GM21786 (cell line): Measurements from ENCODE around the gene KRTAP10-9.
"Not testable (repeated sequence)": the region's sequence is repeated elsewhere in the genome, so short reads cannot be mapped to it uniquely, and the experiment has no call there.

Experiments
- ATAC-seq: cut with Tn5 transposase; IDR thresholded peaks from one replicate; pipeline ENCODE4 v1.9.1; 2021; ENCODE audit not compliant: unreplicated experiment

KRTAP10-9 gene

DNA sequence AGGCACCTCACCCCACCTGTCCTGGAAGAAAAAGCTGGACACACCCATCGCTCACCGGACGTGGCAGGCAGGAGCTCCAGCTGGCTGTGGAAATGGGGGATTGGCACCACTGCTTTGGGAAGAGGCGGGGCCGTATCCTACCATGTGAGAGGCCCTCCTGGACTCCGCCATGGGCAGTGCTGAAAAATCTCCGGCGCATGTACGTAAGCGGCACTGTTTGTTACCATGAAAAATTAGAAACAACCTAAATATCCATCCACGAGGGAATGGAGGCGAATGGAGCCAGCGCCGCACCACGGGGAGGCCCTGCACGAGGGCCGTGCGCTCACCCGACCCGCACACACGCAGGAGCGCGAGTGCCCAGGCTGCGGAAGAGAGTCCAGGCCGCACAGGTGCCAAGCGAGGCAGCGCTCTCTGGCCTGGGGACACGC lies 11.9 kb upstream of the KRTAP10-9 start:
- no peak for ATAC-seq

DNA sequence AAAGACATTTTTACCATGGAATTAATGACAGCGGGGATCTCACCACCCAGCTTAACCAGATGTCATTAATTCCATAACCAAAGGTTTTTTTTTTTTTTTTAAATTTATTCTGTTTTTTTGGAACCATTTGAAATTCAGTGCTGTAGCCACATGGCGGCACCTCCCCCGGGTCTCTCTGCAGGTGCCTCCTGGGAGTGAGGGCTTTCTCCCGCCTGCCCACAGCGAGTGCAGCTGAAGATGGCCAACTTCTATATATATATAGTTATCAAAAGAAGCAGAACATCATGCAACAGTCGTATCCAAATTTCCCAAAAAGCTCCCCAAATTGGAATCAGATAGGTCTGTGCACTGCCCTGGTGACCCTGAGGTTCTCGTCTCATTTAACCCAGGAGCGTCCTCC lies 11.4 kb upstream of the KRTAP10-9 start:
- ATAC-seq: no peak

- ATAC-seq: no peak
Observed at GRCh38 chr21:44615911-44616590, 10.8 kb upstream of the KRTAP10-9 start.

- ATAC-seq: no peak
Observed at GRCh38 chr21:44616591-44616926, 10.3 kb upstream of the KRTAP10-9 start.

DNA sequence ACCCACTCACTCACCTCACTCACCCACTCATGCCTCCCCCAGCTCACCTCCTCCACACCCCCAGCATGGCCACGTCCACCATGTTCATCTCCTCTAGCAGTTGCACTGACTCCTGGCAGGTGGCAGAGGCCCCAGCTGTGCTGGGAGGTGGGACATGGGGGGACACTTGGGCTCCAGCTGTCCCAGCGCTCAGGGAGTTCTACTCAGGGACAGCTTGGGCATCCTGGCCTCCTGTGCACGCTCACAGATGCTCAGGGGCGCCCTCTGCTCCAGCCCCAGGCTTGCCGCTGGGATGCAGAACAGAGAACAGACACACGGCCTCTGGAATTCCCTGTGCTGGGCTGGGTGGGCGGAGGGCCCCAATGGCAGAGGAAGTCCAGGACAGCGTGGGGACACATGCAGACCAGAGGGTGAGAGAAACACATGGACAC lies 9.8 kb upstream of the KRTAP10-9 start:
- ATAC-seq: no peak

GRCh38 chr21:44618504-44618903 lies 8.4 kb upstream of the KRTAP10-9 start:
- no peak for ATAC-seq

- ATAC-seq: no peak
Observed at GRCh38 chr21:44618909-44619308, 8.0 kb upstream of the KRTAP10-9 start.

- ATAC-seq: no peak
Observed at GRCh38 chr21:44619886-44620285, 7.0 kb upstream of the KRTAP10-9 start.

DNA sequence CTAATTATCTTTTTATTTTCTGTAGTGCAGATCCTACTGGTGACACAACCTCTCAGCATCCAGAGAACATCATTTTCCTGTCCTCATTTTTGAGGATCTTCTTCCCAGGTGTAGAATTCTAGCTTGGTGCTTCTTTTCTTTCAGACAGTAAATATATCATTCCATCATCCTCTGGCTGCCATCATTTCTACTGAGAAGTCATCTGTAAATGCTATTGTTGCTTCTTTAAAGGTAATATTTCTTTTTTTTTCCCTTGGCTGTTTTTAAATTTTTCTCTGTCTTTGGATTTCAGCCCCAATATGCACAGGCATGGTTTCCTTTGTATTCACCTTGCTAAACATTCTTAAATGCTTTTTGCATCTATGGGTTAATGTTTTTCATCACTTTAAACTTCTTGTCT lies 3.3 kb upstream of the KRTAP10-9 start:
- ATAC-seq: no peak

DNA sequence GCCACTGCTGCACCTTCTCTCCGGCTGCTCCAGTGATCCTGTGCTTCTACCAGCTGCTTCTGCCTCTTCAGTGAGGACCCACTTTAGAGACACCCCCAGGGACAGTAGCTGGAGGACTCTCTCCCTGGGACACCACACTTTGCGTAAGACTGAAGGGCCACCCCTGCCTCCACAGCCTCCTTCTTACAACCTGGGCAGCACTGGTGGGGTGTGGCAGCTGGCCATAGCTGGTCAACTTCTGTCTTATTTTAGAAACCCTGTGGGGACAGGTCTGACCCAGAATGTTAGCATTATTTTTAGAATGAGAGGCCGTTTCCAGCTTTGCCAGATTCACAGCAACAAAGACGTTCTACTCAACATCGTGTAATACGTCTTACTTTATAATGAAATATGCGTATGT lies 1.1 kb upstream of the KRTAP10-9 start:
- no peak for ATAC-seq

DNA sequence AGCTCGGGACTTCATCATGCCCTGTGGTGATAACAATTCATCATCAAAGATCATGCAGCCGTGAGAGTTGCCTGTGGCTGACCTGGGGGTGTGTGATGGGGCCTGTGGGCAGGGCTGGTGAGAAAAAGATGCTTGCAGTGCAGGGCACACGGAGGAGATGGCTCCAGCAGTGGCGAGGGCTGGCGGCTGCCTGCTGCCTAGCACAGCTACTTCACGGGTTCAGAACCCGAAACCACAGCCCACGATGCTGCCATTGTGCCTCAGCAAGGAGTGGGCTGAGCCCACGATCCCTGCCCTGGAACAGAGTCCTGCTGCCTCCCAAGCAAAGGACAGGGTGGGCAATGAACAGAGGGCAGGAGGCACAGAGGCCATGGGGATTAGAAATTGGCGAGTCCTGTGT lies 631 bp upstream of the KRTAP10-9 start:
- ATAC-seq: no peak

DNA sequence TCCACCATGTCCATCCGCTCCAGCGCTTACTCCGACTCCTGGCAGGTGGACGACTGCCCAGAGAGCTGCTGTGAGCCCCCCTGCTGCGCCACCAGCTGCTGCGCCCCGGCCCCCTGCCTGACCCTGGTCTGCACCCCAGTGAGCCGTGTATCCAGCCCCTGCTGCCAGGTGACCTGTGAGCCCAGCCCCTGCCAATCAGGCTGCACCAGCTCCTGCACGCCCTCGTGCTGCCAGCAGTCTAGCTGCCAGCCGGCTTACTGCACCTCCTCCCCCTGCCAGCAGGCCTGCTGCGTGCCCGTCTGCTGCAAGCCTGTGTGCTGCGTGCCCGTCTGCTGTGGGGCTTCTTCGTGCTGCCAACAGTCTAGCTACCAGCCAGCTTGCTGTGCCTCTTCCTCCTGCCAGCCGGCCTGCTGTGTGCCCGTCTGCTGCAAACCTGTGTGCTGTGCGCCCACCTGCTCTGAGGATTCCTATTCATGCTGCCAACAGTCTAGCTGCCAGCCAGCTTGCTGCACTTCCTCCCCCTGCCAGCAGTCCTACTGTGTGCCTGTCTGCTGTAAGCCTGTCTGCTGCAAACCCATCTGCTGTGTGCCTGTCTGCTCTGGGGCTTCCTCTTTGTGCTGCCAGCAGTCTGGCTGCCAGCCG lies 409 bp downstream of the KRTAP10-9 start:
- ATAC-seq: not testable (repeated sequence)

DNA sequence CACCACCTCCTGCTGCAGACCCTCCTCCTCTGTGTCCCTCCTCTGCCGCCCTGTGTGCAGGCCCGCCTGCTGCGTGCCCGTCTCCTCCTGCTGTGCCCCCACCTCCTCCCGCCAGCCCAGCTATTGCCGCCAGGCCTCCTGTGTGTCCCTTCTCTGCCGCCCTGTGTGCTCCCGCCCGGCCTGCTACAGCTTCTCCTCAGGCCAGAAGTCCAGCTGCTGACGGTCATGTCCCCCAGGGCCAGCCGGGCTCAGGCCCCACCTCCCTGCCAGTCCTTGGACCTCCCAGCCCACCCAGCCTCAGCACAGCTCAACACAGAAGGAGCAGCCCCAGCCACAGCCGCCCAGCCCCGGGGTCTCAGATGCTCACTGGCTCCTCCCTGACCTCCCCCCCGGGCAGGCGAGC lies 939 bp downstream of the KRTAP10-9 start:
- ATAC-seq: not testable (repeated sequence)

GRCh38 chr21:44628707-44629391 lies 2.0 kb downstream of the KRTAP10-9 start:
- no peak for ATAC-seq

- ATAC-seq: no peak
Observed at GRCh38 chr21:44630440-44630839, 3.5 kb downstream of the KRTAP10-9 start.

DNA sequence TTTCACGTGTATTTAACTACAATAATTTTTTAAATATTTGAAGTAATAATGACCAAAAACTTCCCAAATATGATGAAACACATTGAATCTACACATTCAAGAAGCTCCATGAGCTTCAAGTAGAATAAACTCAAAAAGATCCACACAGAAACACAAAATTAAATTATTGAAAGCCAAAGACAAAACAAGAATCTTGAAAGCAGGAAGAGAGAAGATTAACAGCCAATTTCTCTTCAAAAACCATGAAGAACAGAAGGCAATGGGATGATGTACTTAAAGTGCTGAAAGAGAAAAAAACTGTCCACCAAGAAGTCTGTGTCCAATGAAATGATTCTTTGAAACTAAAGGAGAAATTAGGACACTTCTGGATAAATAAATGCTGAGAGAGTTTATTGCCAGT lies 5.2 kb downstream of the KRTAP10-9 start:
- ATAC-seq: no peak

DNA sequence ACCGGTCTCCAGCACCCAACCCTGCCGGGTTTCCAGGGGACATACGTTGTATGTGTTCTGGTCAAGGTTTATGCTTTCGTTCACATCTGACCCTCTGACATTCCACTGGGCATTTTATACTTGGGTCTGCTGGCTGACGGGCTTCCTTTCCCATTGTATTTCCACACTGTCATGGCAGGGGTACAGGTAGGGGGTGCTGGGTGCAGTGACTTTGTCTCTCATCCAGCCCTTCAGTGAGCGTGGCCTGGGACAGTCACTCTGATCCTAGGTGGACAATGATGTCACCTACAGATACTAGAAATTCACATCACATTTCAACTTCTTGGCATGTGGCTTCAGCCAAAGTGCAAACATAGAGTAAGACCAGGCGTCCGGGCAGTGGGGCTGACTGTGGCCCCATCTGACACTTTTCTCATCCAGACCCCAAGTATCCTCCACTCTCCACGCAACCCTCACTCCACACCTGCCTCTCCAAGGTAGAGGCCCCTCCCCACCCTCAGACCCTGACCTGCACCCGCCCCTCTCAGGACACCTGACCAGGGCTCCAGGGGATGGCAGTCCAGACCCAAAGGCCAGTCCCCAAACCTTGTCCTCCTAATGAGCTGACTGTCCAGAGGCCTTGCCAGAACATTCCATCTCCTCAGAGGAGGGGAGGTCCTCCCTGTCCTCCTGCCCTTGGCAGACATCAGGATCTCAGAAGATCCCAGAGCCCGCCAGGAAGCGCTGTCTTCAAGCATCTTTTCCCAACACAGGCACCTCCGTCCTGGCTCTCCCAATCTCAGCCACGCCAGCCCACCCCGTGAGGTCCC lies 9.5 kb downstream of the KRTAP10-9 start:
- ATAC-seq: no peak

DNA sequence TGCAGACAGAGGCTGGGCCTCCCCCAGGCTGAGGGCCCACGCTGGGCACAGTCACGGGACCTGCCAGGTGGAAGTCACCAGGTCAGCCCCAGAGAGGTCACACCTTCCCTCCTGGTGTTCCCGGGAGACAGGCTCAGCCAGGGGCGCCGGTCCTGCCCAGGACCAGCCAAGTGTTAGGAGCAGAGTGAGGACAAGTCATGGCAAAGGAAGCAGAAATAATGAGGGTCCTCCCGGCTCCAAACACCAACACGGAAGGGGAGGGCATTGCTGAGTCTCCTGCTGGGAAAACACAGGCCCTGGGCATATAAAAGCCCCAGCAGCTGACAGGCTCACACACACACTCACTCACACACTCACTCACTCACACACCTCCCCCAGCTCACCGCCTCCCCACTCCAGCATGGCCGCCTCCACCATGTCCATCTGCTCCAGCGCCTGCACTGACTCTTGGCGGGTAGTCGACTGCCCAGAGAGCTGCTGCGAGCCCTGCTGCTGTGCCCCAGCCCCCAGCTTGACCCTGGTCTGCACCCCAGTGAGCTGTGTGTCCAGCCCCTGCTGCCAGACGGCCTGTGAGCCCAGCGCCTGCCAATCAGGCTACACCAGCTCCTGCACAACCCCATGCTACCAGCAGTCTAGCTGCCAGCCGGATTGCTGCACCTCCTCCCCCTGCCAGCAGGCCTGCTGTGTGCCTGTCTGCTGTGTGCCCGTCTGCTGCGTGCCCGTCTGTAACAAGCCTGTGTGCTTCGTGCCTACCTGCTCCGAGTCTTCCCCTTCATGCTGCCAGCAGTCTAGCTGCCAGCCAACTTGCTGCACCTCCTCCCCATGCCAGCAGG lies 10.3 kb downstream of the KRTAP10-9 start, which contains the start of gene KRTAP10-10:
Gene KRTAP10-10 (plus strand): TSS at position 339 of the 833 bp plus-strand sequence. CDS start 62 bp downstream, at position 401.
- ATAC-seq: no peak

- ATAC-seq: not testable (repeated sequence)
Observed at GRCh38 chr21:44637851-44638348, 11.0 kb downstream of the KRTAP10-9 start.
